Measurements from ENCODE around the gene RTL9.

Gene RTL9

DNA sequence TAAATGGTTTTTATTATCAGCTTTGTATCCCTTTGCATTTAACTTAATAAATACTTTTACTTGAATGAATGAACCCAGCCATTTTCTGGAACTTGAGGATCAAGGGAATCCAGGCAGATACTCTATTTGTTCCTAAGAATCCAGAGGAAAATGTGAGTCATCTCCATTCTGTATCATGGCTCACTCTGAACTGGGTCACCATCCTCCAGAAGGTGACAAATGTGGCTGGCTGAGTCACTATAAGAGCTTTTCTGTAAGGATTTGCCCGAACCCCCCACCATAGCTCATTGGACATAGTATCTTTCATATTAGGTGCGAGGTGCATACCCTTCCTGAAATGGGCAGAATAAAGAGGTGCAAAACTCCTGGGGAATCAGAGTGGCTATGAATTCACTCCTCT lies 25.8 kb downstream of the RTL9 start:
- TF ChIP-seq, protein P1, sequence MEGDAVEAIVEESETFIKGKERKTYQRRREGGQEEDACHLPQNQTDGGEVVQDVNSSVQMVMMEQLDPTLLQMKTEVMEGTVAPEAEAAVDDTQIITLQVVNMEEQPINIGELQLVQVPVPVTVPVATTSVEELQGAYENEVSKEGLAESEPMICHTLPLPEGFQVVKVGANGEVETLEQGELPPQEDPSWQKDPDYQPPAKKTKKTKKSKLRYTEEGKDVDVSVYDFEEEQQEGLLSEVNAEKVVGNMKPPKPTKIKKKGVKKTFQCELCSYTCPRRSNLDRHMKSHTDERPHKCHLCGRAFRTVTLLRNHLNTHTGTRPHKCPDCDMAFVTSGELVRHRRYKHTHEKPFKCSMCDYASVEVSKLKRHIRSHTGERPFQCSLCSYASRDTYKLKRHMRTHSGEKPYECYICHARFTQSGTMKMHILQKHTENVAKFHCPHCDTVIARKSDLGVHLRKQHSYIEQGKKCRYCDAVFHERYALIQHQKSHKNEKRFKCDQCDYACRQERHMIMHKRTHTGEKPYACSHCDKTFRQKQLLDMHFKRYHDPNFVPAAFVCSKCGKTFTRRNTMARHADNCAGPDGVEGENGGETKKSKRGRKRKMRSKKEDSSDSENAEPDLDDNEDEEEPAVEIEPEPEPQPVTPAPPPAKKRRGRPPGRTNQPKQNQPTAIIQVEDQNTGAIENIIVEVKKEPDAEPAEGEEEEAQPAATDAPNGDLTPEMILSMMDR (IDR thresholded peaks at IDR 0.05; ENCODE audit: borderline replicate concordance, insufficient read depth, low read depth, low read length): no peak
- no peak overlapping the region for H3K4me3 ChIP-seq (ENCODE audit: low read depth, low read length)

DNA sequence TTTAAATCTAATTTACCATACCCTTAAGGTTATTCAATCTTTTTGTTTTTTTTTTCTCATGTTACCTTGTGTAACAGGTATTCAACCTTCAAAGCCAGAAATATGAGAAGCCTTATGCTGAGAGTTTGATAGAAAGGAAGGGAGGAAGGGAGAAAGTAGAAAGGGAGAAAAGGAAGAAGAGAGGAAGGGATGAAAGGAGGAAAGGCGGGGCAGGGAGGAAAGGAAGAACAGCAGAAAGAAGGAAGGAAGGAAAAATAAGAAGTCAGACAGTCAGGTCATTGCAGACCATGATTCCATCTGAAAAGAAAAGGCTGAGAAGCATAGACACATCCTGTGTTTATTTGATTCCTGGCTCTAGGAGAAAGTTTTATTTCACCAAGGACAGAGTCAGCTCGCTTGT lies 30.9 kb downstream of the RTL9 start:
- H3K4me3 ChIP-seq (ENCODE audit: low read depth, low read length): no peak overlapping the region
- TF ChIP-seq, protein P1 (IDR thresholded peaks at IDR 0.05; ENCODE audit: borderline replicate concordance, insufficient read depth, low read depth, low read length): no peak

DNA sequence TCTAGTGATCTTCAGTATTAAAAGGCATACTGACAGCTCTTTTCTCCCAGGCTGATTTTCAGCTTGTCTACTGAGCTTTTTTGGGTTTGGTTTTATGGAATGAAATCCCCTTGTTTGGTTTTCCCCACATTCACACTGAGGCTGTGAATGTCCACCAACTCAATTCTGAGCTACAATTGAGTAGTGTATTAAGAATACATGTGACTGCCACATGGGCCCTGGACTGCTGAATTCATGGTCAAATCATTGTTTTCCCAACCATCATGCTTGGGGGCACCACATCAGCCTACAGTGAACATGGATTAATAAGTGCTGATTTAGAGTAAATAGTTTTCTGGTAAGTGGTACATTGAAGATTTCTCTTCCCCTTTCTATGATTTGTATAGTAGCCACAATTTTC lies 32.4 kb downstream of the RTL9 start:
- TF ChIP-seq, protein P1 (IDR thresholded peaks at IDR 0.05; ENCODE audit: borderline replicate concordance, insufficient read depth, low read depth, low read length): no peak
- no peak overlapping the region for H3K4me3 ChIP-seq (ENCODE audit: low read depth, low read length)

DNA sequence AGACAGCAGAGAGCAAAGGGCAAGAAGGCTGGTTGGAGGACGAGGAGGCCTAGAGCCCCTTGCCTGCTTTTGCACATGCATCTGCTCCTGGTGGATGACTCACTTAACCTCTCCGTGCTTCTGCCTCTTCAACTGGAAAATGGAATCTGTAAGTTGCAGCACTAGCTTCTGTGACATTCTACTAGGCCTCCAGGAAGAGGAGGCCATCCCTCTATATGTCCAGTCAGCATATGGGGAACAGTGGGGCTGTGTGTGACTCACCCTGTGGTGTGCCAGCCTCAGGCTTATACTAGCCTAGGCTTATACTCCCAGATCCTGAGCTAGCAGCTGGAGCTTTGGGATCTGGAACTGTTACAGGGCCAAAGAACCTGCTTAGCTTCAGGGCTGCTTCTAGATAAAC lies 36.0 kb downstream of the RTL9 start:
- TF ChIP-seq, protein P1 (IDR thresholded peaks at IDR 0.05; ENCODE audit: borderline replicate concordance, insufficient read depth, low read depth, low read length): no peak
- no peak overlapping the region for H3K4me3 ChIP-seq (ENCODE audit: low read depth, low read length)

DNA sequence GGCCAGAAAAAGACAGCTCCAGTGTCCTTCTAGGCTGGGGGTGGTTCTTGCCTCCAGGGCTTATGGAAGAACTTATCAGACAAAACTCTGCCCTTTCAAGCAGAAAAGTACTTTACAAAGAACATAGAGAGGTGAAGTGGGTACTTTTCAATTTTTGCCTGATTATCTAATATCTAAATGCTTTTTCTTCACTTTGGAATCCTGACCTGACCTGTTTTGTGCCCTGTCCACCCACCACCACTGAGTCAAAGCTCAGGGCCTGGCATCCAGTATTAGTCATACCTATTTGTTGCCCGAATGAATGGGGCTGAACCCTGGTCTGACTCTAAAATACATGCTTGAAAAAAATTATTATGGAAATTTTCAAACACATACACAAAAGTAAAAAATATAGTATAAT lies 37.2 kb downstream of the RTL9 start:
- no peak overlapping the region for H3K4me3 ChIP-seq (ENCODE audit: low read depth, low read length)
- TF ChIP-seq, protein P1 (IDR thresholded peaks at IDR 0.05; ENCODE audit: borderline replicate concordance, insufficient read depth, low read depth, low read length): no peak

DNA sequence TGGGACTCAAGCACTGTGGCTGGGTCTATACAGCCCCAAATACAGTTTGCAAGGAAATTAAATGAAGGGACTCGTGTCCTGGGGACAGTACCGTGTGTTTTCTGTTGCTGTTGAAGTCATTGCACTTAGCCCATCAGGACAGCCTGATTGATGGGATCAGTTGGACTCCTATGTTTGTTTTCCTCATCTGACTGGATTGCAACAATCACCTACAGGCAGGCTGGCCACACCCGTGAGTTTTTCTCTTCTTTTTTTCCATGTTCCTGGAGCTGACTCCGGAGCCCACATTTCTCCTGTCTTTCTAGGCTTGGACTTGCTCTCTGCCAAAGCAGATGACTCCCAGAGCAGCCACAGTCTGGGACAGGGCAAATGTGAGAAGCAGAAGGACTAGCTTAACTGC lies 38.1 kb downstream of the RTL9 start:
- TF ChIP-seq, protein P1 (IDR thresholded peaks at IDR 0.05; ENCODE audit: borderline replicate concordance, insufficient read depth, low read depth, low read length): no peak
- no peak overlapping the region for H3K4me3 ChIP-seq (ENCODE audit: low read depth, low read length)

DNA sequence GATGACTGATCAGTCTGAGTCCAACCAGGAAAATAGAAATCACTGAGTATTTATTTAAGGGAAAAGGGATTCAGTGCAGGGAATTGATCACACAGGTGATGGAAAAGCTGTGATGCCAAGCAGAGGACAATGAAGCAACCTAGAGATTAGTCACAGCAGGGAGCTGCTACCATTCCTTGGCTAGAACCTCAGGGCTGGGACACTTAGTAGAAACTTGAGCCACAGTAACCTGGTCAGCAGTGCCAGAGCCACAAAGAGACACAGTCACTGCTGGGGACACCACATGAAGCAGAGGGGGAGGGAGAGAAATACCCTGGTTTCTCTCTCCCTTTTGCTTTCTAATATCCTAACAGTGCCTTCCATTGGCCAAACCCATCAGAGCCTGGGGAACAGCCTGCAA lies 38.7 kb downstream of the RTL9 start:
- TF ChIP-seq, protein P1 (IDR thresholded peaks at IDR 0.05; ENCODE audit: borderline replicate concordance, insufficient read depth, low read depth, low read length): no peak
- no peak overlapping the region for H3K4me3 ChIP-seq (ENCODE audit: low read depth, low read length)
